HG03159 (cell line): ENCODE measurements around the gene CLSTN2.

Source experiments
- ATAC-seq: cut with Tn5 transposase; IDR thresholded peaks from one replicate; pipeline ENCODE4 v1.9.1; 2021; ENCODE audit warnings: mild to moderate bottlenecking, moderate library complexity; ENCODE audit not compliant: unreplicated experiment

The CLSTN2 gene

DNA sequence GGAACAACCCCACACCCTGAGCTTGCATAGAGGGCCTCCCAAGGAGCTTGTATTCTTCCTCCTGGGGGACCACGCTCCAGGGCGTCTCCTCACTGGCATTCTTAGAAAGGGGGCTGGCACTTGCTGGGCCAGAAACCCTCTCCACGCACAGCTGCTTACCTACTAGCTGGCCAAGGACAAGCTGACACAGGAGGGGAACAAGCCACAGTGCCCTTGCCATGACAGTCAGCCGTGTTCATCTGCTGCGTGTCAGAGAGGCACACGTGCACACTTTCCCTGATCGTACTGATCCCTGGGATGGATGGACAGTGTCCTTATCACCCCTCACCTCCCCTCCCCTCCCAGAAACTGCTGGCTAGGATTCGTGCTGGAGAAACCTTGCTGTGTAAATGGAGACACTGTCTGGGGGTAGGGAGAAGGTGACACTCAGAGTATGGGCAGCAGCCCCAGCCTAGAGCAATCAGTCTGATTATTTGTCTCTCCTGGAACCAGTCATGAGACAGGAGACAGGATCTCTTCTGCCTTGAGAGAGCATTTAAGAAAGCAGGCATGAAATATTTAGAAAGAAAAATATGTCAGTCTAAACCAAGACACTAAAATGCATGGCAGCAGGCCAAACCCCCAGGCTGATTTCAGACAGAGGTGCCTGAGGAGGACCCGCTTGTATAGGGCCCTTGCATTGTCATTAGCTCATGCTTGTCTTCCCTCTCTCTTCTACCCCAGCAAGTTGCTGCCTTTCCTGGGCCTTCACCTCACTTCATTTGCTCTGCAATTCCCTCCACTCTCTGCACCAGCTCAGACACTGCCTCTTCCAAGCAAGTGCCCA lies 431.1 kb downstream of the CLSTN2 start:
- ATAC-seq = no peak

DNA sequence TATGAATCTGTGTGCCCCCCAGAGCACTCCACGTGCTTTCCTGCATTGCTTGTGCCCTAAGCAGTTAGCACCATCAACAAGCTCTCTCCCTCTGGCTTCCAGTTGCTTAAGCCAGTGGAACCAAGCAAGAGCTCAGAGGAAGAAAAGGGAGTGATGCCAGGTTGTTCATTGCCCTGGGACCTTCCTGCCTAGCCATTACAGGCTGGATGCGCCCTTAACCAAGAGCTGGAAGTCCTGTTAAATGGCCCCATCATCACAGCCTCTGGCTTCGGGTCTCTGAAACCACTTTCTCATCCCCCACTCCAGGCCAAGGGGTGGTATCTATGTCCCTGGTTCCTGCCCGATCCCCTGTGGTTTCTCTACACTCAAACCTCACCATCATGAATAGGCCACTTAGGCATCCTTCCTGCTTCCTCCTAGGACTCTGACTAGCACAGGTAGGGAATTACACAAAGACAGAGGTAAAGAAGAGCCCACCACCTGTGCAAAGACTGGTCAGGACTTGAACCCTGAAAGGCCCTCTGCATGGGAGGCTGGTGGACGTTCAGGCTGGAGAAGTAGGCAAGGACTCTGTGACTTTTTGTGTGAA lies 433.3 kb downstream of the CLSTN2 start:
- ATAC-seq = no peak

DNA sequence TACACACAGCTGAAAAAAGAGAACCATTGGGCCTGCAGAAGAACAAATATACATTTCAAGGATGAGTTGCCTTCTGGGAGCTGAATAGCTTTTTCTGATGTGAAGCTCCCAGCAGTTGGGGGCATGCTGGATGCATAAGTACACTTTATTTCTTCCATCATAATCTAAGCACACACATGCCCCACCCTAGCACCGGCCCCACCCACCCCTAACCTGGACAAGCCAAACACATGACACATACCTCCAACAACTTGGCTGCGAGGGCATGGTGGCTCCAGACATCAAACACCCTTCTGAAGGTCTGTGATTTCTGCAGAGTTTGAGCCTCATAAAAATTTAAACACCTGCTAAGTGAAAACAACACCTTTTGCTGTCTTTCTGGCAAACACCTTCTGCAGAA lies 435.7 kb downstream of the CLSTN2 start:
- ATAC-seq = no peak

DNA sequence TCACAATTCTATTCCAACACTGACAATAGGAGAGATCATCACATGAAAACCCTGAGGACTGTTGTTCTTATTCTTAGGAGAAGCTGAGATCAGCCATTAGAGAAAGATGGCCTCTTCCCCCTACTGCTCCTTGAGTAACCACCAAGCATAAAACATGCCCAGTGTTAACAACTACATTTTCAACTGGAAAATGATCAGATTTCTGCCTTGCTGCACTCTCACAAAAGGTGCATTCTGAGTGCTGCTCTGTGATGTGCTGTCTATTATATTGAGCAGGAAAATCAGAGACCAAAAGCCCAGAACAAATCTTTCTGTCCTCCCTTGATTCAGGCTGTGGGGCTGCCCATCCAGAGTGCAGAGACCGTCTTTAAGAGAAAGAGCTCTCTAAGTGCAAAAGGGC lies 438.2 kb downstream of the CLSTN2 start:
- no peak for ATAC-seq

DNA sequence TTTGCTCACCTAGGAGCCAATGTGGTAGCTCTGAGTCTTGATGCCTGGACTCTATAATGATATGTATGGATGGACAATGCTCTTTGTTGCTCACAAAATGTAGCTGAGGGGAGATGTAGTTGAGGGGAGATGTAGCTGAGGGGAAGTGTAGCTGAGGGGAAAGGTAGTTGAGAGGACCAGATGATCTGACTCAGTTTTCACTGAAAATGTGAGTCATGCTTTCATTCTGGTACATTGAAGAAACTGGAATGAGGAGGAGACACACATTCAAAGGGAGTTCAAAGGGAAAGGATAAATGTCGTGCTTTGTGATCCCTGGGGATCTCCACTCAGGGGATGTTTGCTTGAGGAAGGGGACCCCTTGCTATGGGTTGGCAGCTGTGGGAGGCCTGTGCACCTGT lies 440.0 kb downstream of the CLSTN2 start:
- no peak for ATAC-seq

GRCh38 chr3:140376136-140376889 lies 441.3 kb downstream of the CLSTN2 start:
- no peak for ATAC-seq

DNA sequence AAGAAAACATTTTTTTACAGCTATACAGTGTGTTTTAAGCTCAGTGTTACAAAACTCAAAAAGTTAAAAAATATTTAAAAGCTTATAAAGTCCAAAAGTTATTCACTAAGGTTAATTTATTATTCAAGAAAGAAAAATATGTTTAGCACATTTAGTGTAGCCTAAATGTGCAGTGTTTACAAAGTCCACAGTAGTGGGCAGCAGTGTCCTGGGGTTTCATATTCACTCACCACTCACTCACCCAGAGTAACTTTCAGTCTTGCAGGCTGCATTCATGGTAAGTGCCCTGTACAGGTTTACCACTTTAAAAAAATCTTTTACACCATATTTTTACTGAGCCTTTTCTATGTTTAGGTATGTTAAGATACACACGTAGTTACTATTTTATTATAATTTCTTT lies 442.7 kb downstream of the CLSTN2 start:
- no peak for ATAC-seq

- ATAC-seq = no peak
Observed at GRCh38 chr3:140378571-140379340, 443.8 kb downstream of the CLSTN2 start.

GRCh38 chr3:140384028-140384771 lies 449.2 kb downstream of the CLSTN2 start:
- no peak for ATAC-seq

GRCh38 chr3:140384876-140385275 lies 449.9 kb downstream of the CLSTN2 start:
- ATAC-seq = no peak

DNA sequence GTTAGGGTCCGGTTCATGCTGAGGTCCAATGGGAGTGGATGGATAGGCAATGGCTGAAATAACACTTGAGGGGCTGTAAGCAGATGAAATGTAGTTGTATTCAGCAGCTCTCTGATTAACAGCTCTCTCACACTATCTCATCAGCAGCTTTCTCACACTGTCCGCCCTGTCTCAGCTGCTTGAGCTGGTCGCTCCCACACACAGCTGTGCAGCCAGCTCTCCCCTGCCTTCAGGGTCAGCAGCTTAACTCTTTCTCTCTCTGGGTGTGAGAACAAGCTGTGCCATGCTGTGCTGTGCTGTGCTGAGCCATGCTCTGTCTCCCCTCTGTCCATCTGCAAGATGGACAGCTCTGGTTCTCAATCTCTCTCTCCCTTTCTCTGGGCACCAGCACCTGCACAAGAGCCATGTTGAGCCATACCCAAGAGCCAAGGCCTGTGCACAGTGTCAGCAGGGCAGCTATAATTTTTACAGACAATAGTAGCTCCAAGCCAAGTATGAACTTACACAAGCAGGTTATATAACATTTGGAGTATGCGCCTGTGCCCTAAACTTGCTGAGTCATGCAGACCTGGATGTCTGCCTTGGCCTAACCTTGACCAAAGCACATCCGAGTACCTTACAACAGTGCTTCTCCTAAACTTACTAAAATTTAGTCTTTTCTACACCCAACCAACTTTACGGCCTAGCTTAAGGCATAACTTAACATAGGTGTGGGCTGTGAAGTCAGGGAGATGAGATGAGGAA lies 451.5 kb downstream of the CLSTN2 start:
- ATAC-seq = no peak

GRCh38 chr3:140387244-140387643 lies 452.3 kb downstream of the CLSTN2 start:
- ATAC-seq = no peak

GRCh38 chr3:140388202-140388922 lies 453.4 kb downstream of the CLSTN2 start:
- ATAC-seq = no peak

- ATAC-seq = no peak
Observed at GRCh38 chr3:140391061-140391460, 456.1 kb downstream of the CLSTN2 start.

GRCh38 chr3:140394488-140395133 lies 459.6 kb downstream of the CLSTN2 start:
- no peak for ATAC-seq

DNA sequence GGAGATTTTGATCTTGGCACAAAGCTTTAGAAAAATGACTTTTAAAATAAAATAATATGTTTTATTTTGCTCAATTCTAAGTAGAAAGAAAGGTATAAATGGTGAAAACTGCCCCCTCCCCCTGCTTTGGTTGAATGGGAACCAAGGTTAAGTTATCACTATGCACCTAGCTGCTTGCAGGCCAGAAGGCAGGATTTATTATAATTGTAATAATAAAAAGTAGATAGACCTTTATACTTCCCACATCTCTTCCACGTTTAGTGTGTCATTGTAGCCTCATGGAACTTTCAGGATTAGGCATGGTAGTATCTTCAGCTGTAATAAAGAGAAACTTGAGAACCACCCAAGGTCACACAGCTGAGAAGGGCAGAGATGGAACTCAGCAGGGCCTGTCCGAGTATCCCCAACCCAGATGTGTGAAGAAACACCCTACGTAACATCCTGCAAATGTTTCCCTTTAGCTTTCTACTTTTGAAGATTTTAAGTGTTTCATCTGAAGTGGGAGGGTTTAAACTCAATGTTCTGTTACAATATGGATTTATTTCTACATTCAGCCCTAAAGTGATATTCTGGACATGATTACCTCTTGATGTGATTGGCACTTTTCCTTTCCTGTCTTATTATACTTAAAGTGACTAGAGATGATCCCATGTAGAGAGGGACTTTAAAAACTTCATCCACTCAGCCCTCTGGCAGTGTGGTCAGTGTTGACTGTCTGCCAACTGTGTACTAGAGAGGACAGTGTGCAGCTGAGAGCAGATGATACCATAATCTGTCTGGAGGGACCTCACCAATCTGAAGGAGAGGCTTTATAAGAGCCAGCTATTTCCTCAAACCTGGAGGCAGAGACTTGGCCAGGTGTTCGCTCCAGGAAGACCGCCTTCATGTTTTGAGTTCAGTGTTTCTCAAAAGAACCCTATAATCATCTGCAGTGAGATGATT lies 460.4 kb downstream of the CLSTN2 start:
- ATAC-seq = no peak

DNA sequence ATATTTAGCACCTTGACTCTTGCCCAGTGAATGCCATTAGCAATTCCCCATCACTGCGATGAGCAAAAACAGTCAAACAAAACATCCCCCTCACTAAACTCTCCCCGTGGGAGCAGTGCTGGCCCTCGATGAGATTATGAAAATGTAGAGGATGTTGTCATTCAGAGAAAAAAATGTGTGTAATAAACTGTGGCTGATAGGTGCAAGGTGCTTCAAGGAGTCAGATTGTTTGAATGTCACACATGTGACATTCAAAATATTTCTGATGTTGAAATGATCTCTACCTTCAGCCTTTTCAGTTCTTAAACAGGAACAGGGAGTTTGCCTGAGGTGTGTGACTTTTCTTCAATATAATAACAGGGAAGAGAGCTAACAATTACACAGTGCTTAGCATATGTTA lies 461.1 kb downstream of the CLSTN2 start:
- ATAC-seq = no peak

DNA sequence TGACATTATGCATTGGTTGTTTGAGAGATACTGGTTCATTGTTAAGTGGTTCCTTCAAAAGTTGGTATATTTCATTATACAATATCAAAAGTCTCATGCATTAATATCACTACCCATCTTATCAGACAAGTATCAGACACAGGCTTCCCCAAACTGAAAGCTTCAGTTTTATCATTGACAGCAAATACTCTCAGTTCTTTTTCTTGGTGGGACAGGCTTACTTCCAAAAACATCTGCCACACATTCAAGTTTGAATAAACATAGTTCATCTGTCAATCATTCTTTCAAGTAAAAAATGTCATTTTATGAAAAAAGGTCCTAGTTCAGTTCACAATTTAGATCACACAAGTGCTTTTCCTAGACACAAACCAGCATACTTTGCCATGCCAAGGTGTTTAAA lies 462.9 kb downstream of the CLSTN2 start:
- no peak for ATAC-seq
